ENCODE data around the gene TAF4.

The TAF4 gene

DNA sequence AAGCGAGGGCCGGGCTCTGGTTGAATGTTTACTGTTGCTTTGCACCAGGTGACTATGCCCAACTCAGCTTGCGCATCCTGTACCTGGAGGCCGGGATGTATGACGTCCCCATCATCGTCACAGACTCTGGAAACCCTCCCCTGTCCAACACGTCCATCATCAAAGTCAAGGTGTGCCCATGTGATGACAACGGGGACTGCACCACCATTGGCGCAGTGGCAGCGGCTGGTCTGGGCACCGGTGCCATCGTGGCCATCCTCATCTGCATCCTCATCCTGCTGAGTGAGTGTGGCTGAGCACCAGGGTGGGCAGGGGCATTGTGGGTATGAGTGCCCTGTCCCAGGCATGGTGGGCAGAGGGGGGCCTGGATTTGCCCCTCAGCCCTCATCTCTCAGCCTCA is 136.1 kb downstream of the TAF4 start:
- DNase-seq, result no peak

DNA sequence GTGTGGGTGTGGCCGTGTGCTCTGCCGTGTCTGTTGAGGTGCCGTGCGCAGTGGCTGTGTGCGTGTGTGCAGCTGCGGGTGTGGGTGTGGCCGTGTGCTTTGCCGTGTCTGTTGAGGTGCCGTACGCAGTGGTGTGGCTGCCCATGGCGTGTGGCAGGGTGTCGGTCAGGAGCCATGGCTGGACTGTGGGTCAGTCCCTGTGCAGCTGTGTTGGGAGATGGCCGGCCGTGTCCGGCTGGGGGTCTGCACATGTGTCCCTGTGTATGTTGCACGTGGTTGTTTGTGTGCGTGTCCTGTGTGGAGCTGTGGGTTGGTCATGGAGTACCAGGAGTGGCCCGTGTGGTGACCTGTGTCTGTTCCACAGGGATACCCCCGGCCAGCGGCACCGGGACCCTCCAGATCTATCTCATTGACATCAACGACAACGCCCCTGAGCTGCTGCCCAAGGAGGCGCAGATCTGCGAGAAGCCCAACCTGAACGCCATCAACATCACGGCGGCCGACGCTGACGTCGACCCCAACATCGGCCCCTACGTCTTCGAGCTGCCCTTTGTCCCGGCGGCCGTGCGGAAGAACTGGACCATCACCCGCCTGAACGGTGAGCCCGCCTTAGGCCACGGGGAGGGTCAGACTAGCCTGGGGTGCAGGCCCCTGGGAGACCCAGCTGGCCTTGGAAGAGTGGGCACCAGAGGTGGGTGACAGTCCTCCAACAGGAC is 137.7 kb downstream of the TAF4 start:
- no peak for DNase-seq

- no peak for DNase-seq
Observed at GRCh38 chr20:61927193-61927825, 138.4 kb downstream of the TAF4 start.

GRCh38 chr20:61926796-61927192 is 138.9 kb downstream of the TAF4 start:
- no peak for DNase-seq

GRCh38 chr20:61926253-61926613 is 139.4 kb downstream of the TAF4 start:
- no peak for DNase-seq

DNA sequence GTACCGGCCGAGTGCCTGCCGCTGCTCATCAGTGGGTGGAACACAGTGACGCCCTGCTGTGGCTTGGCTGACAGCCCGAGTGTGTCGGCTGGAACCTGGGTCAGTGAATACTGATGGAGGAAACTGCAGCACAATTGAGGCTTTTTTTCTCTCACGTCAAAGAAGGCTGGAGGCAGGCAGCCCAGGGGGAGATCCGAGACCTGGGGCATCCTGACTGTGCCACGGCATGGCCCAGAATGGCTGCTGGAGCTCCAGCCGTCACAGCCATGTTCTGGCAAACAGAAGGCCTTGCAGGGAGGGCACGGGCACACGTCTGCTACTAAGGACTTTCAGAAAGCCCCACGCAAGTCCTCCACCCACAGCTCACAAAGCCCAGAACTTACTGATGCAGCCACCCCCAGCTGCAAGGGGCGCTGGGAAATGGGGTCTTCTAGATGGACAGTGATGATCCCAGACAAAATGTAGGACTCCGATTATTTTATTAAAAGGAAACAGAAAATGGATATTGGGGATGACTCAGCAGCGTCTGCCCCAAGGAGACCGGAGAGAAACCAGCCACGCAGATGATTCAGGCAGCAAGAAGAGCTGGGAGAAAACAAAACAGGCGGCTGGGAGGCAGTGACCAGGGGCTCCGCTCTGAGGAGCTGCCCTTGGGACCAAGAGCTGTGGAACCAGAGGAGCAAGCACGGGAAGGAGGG is 140.0 kb downstream of the TAF4 start:
- no peak for DNase-seq

GRCh38 chr20:61924858-61925554 is 140.7 kb downstream of the TAF4 start:
- DNase-seq, result no peak

All from NCI-H2227 treated with DMSO at 0.1 percent for 48 hours (cell line).